GM12878 (cell line): Measurements from ENCODE around the gene MX1. TPM values are rescaled to one million over a fixed set of nuclear protein-coding genes. Genes with fewer than 3 reads are reported as not detected.

Source experiments
- ATAC-seq: fragments of 200-7000 bp; cut with Tn5 transposase; 3 replicates; pipeline ENCODE4 v1.9.1; 2020; ENCODE audit warnings: mild to moderate bottlenecking, moderate library complexity
- BruUV-seq: library from RNA; stranded (reverse); fragments of 400-500 nt; replicated peaks from 2 replicates; lab custom pipeline; 2021; lab: Mats Ljungman, UMichigan
- CTCF ChIA-PET: fragments of 300-600 bp; sonication (Branson Sonifier 250); formaldehyde crosslinking; extraction: SDS; loops from one replicate; lab custom pipeline; 2021; ENCODE audit warnings: inconsistent platforms; lab: Yijun Ruan, JAX
- POLR2A ChIA-PET: fragments of 350-600 bp; formaldehyde crosslinking; extraction: SDS; loops from one replicate; lab custom pipeline; 2021; ENCODE audit warnings: inconsistent platforms; lab: Charles Lee
- RAD21 ChIA-PET: fragments of 300-600 bp; sonication (Branson Sonifier 250); formaldehyde crosslinking; loops from one replicate; lab custom pipeline; 2023; ENCODE audit warnings: antibody characterized with exemption; ENCODE audit not compliant: unreplicated experiment; lab: Charles Lee
- SMC1A ChIA-PET: fragments of 300-600 bp; sonication (Branson Sonifier 250); formaldehyde crosslinking; loops from one replicate; lab custom pipeline; 2023; ENCODE audit not compliant: unreplicated experiment, uncharacterized antibody; lab: Charles Lee
- DNase-seq: peaks from one replicate; pipeline ENCODE4 v3.0.0-alpha.2; 2011; ENCODE audit warnings: low read depth, low spot score
- FAIRE-seq: peaks from 3 replicates; lab custom pipeline; 2011; peaks lifted over from hg19 to GRCh38; lab: Jason Lieb, UNC
- H2AFZ ChIP-seq: 2 replicates; pipeline ENCODE4 v1.6.0; 2011; ENCODE audit warnings: low read depth, low read length, control low read depth; ENCODE audit not compliant: control insufficient read depth
- H3K27ac ChIP-seq: 2 replicates; pipeline ENCODE4 v1.5.1; 2011; ENCODE audit warnings: control low read depth; ENCODE audit not compliant: control insufficient read depth, insufficient read depth
- H3K27me3 ChIP-seq, 2 experiments: replicated peaks in 1 of 2; 2 replicates each; pipeline versions ENCODE4 v1.6.0 to v1.6.1; 2011; ENCODE audit warnings: low read length in 1 of 2; ENCODE audit not compliant: control insufficient read depth in 2 of 2, insufficient read depth in 2 of 2
- H3K36me3 ChIP-seq, 2 experiments: 2 replicates each; pipeline ENCODE4 v1.5.1; 2011; ENCODE audit warnings: low read length in 1 of 2; ENCODE audit not compliant: control insufficient read depth in 2 of 2, insufficient read depth in 2 of 2
- H3K4me1 ChIP-seq: 2 replicates; pipeline ENCODE4 v1.6.1; 2011; ENCODE audit warnings: mild to moderate bottlenecking, low read length, moderate library complexity, mixed read lengths; ENCODE audit not compliant: control insufficient read depth, insufficient read depth
- H3K4me2 ChIP-seq: 2 replicates; pipeline ENCODE4 v1.6.0; 2011; ENCODE audit warnings: control low read depth; ENCODE audit not compliant: control insufficient read depth, insufficient read depth
- H3K4me3 ChIP-seq: fragments of 200-600 bp; sonication (generic); 2 replicates; pipeline ENCODE4 v1.5.1; 2016
- H3K79me2 ChIP-seq: 2 replicates; pipeline ENCODE4 v1.6.0; 2011; ENCODE audit warnings: low read length; ENCODE audit not compliant: control insufficient read depth, insufficient read depth
- H3K9ac ChIP-seq: 2 replicates; pipeline ENCODE4 v1.8.0; 2011; ENCODE audit warnings: low read length, control low read depth, mixed read lengths; ENCODE audit not compliant: control insufficient read depth, insufficient read depth
- H3K9me3 ChIP-seq: replicated peaks from 3 replicates; pipeline ENCODE4 v1.5.1; 2011; ENCODE audit warnings: mild to moderate bottlenecking, low read length; ENCODE audit not compliant: control insufficient read depth, insufficient read depth
- H4K20me1 ChIP-seq: 2 replicates; pipeline ENCODE4 v1.6.0; 2011; ENCODE audit not compliant: control insufficient read depth, insufficient read depth
- BCLAF1 ChIP-seq: fragments of 450-650 bp; IDR thresholded peaks from 2 replicates; pipeline ENCODE4 v1.6.1; 2017; ENCODE audit warnings: antibody characterized with exemption, mild to moderate bottlenecking, moderate library complexity
- ESRRA ChIP-seq: IDR thresholded peaks from 2 replicates; pipeline ENCODE4 v1.6.1; 2012; ENCODE audit warnings: mild to moderate bottlenecking, low read length, improper control_type of control experiment
- IRF5 ChIP-seq: fragments of 450-650 bp; IDR thresholded peaks from 2 replicates; pipeline ENCODE4 v1.6.1; 2017; ENCODE audit warnings: borderline replicate concordance
- POLR2A ChIP-seq: IDR thresholded peaks from 2 replicates; pipeline ENCODE4 v1.6.1; 2011; ENCODE audit warnings: low read depth, mild to moderate bottlenecking, low read length
- POU2F2 ChIP-seq: IDR thresholded peaks from 3 replicates; pipeline ENCODE4 v1.6.1; 2011; ENCODE audit warnings: low read depth, mild to moderate bottlenecking, low read length, borderline replicate concordance
- SMC3 ChIP-seq: IDR thresholded peaks from 2 replicates; pipeline ENCODE4 v1.6.1; 2011; ENCODE audit warnings: low read length, improper control_type of control experiment, borderline replicate concordance
- ZNF274 ChIP-seq: IDR thresholded peaks from one replicate; pipeline ENCODE4 v1.8.0; 2011; ENCODE audit not compliant: insufficient read length, insufficient read depth
- WGBS: methylation state at CpG from one replicate; pipeline ENCODE4 v1.1.6; 2016; ENCODE audit warnings: low lambda C conversion rate; ENCODE audit not compliant: insufficient replicate concordance, insufficient coverage; ENCODE audit errors: missing lambda C conversion rate; 5-methylcytosine and 5-hydroxymethylcytosine counted together
- in situ Hi-C: fragments of 300-500 bp; cut with MboI; formaldehyde crosslinking; loops from 9 replicates; pipeline ENCODE4 v1.14.3; 2018; ENCODE audit warnings: mixed read lengths
- intact Hi-C: fragments of 100-400 bp; cut with micrococcal nuclease; formaldehyde crosslinking; loops from one replicate; pipeline ENCODE4 v1.14.2; 2022; ENCODE audit not compliant: unreplicated experiment
- polyA plus RNA-seq, 11 experiments: library from polyadenylated mRNA; depleted of rRNA in 4 of 11; unstranded in 6 of 11; stranded (reverse) in 5 of 11; fragments of >200 nt; fragmentation: Nextera tagmentation in 4 of 11; fragmentation: Illumina TruSeq in 1 of 11; extraction: Ambion mirVana in 4 of 11; extraction: Trizol in 1 of 11; gene quantifications; 1 replicate in 1 of 11; 2 replicates in 10 of 11; pipeline versions ENCODE4 v1.2.1 to v1.2.3, GENCODE V29; 2011 to 2016; ENCODE audit warnings: inconsistent platforms in 2 of 11, missing spikeins in 2 of 11, low read depth in 1 of 11
- total RNA-seq, 4 experiments: library from RNA; depleted of rRNA in 3 of 4; stranded (reverse); fragments of >200 nt in 3 of 4; fragmentation: Illumina TruSeq in 1 of 4; extraction: Trizol in 1 of 4; gene quantifications; 2 replicates each; pipeline versions ENCODE4 v1.2.1 to v1.2.3, GENCODE V29; 2013 to 2021

Gene MX1
- total and polyA plus RNA-seq, 10 of the 15 experiments (the other 5 are each of a cell fraction or from before 2014, with no cell fraction given), result 75.9 to 385 (median 302) TPM

- no peak for TF ChIP-seq BCLAF1
- TF ChIP-seq POU2F2, result no peak
- TF ChIP-seq ZNF274, result no peak
- no peak for TF ChIP-seq SMC3
- no peak for TF ChIP-seq IRF5
- TF ChIP-seq, all 136 proteins: peak for 0
Observed at GRCh38 chr21:41458121-41458520, 32.1 kb downstream of the MX1 start (continued).

DNA sequence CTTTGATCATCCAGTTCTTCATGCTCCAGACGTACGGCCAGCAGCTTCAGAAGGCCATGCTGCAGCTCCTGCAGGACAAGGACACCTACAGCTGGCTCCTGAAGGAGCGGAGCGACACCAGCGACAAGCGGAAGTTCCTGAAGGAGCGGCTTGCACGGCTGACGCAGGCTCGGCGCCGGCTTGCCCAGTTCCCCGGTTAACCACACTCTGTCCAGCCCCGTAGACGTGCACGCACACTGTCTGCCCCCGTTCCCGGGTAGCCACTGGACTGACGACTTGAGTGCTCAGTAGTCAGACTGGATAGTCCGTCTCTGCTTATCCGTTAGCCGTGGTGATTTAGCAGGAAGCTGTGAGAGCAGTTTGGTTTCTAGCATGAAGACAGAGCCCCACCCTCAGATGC lies 32.5 kb downstream of the MX1 start:
- DNase-seq (no peak), ATAC-seq (no peak), FAIRE-seq (no peak)
- intact Hi-C loops (no loop called here), in situ Hi-C loops (loop anchor here (5.0 kb wide), 1 partner anchor 171 kb away; no protein-coding TSS in a partner anchor)
- H3K4me3 ChIP-seq, result no peak overlapping the region
- H3K36me3 ChIP-seq, result peaks cover 20 to 43% of the 10 kb centered on the region in 2 experiments
- 97% methylated on average over 22 of the region's 22 CpGs for WGBS
- no peaks in the 10 kb centered on the region for H3K4me1 ChIP-seq
- H4K20me1 ChIP-seq, result peaks cover 15% of the 10 kb centered on the region
- ChIA-PET RAD21 (interaction anchor here (1.2 to 3.4 kb wide), 2 partner anchors 8 to 175 kb away, joined by 3 to 26 read pairs; no protein-coding TSS in a partner anchor), CTCF (interaction anchor here (0.7 to 3.1 kb wide), 3 partner anchors 89 to 296 kb away, joined by 3 to 47 read pairs (median 3); no protein-coding TSS in a partner anchor), SMC1A (interaction anchor here (0.9 to 1.2 kb wide), 3 partner anchors 23 to 218 kb away, joined by 3 to 8 read pairs (median 4); no protein-coding TSS in a partner anchor), POLR2A (interaction anchor here (0.7 kb wide), 1 partner anchor 26 kb away, joined by 3 read pairs; no protein-coding TSS in a partner anchor)
- no peak overlapping the region for H3K9ac ChIP-seq
- H3K27ac ChIP-seq, result no peak overlapping the region
- no peaks in the 10 kb centered on the region for H3K79me2 ChIP-seq
- no peak overlapping the region for H3K4me2 ChIP-seq
- TF ChIP-seq POLR2A (peak; percentile 65), ESRRA (no peak)
- H3K27me3 ChIP-seq, result no peaks in the 10 kb centered on the region
- no peak overlapping the region for H2AFZ ChIP-seq
- TSS peak; percentile 24 for BruUV-seq
- no peaks in the 10 kb centered on the region; the same call in 2 of the 3 replicates for H3K9me3 ChIP-seq
